Activated naive CD4-positive, alpha-beta T cell (primary cell): ENCODE measurements around the gene MAP10.
"Not testable (repeated sequence)": the region's sequence is repeated elsewhere in the genome, so short reads cannot be mapped to it uniquely, and the experiment has no call there.

Experiments
- DNase-seq, 4 experiments: peaks; one replicate each; lab custom pipeline; 2025; lab: John Stamatoyannopoulos, UW

The MAP10 gene

GRCh38 chr1:232805269-232806185 is at the start of gene MAP10:
Gene MAP10 (plus strand): TSS chr1:232805416. CDS start chr1:232805450, 34 bp downstream.
- DNase-seq: peak; percentile 16 to 47 (median 42)

- DNase-seq: no peak
These were observed 40.6 kb upstream of the MAP10 start for GRCh38 chr1:232764458-232765251.

GRCh38 chr1:232765542-232765941 is 39.7 kb upstream of the MAP10 start:
- DNase-seq: no peak

- no peak for DNase-seq
These were observed 38.9 kb upstream of the MAP10 start for GRCh38 chr1:232766241-232766890.

GRCh38 chr1:232766904-232767303 is 38.3 kb upstream of the MAP10 start:
- DNase-seq: no peak

GRCh38 chr1:232767305-232768074 is 37.7 kb upstream of the MAP10 start:
- no peak for DNase-seq

- DNase-seq: no peak
These were observed 36.4 kb upstream of the MAP10 start for GRCh38 chr1:232768793-232769192.

- DNase-seq: no peak
These were observed 35.5 kb upstream of the MAP10 start for GRCh38 chr1:232769733-232770132.

- no peak for DNase-seq
These were observed 31.5 kb upstream of the MAP10 start for GRCh38 chr1:232773752-232774151.

GRCh38 chr1:232776526-232777106 is 28.6 kb upstream of the MAP10 start:
- DNase-seq: no peak

GRCh38 chr1:232780354-232780753 is 24.9 kb upstream of the MAP10 start:
- no peak for DNase-seq

- no peak for DNase-seq
These were observed 20.4 kb upstream of the MAP10 start for GRCh38 chr1:232784794-232785193.

GRCh38 chr1:232785630-232786029 is 19.6 kb upstream of the MAP10 start:
- DNase-seq: not testable (repeated sequence)

- no peak for DNase-seq
These were observed 18.3 kb upstream of the MAP10 start for GRCh38 chr1:232786845-232787455.

GRCh38 chr1:232788235-232788872 is 16.9 kb upstream of the MAP10 start:
- DNase-seq: no peak

- no peak for DNase-seq
These were observed 15.6 kb upstream of the MAP10 start for GRCh38 chr1:232789651-232790050.

- no peak for DNase-seq
These were observed 12.3 kb upstream of the MAP10 start for GRCh38 chr1:232792949-232793348.

GRCh38 chr1:232793944-232794343 is 11.3 kb upstream of the MAP10 start:
- no peak for DNase-seq

GRCh38 chr1:232795497-232796053 is 9.6 kb upstream of the MAP10 start:
- DNase-seq: no peak
